Body of pancreas (tissue), 4 donors: ENCODE results near the gene GOLGA8H. TPM values are rescaled to one million over a fixed set of nuclear protein-coding genes. Genes with fewer than 3 reads are reported as not detected.
A peak's percentile ranks its signal among the peaks of the same experiment; 100 is the strongest.
"Not testable (repeated sequence)": the region's sequence is repeated elsewhere in the genome, so short reads cannot be mapped to it uniquely, and the experiment has no call there.

ENCODE experiments used
- ATAC-seq: fragments of 150-250 bp; one replicate; pipeline ENCODE4 v1.9.1; 2016
- DNase-seq, 4 donors: peaks; one replicate each; pipeline ENCODE4 v3.0.0-alpha.2; 2019
- H3K27ac ChIP-seq, 4 donors: fragments of 200-600 bp; sonication (generic); 1 replicate in 3 of 4; 2 replicates in 1 of 4; pipeline versions ENCODE4 v1.5.1 to v1.6.1; 2016 to 2019; ENCODE audit warnings: mild to moderate bottlenecking in 1 of 4, mixed read lengths in 1 of 4, moderate library complexity in 1 of 4
- H3K27me3 ChIP-seq, 2 donors: fragments of 200-600 bp; sonication (generic); one replicate each; pipeline ENCODE4 v1.6.0; 2016; ENCODE audit warnings: mild to moderate bottlenecking in 1 of 2
- H3K36me3 ChIP-seq, 2 donors: fragments of 200-600 bp; sonication (generic); replicated peaks in 1 of 2; 2 replicates each; pipeline ENCODE4 v1.5.1; 2016; ENCODE audit warnings: low read depth in 2 of 2; ENCODE audit not compliant: insufficient read depth in 1 of 2
- H3K4me1 ChIP-seq: fragments of 200-600 bp; sonication (generic); one replicate; pipeline ENCODE4 v1.6.0; 2016
- H3K4me3 ChIP-seq, 2 donors: fragments of 200-600 bp; sonication (generic); 1 replicate in 1 of 2; 2 replicates in 1 of 2; pipeline ENCODE4 v1.5.1; 2016 to 2019
- H3K9me3 ChIP-seq, 3 donors: fragments of 200-600 bp; sonication (generic); 1 replicate in 2 of 3; 2 replicates in 1 of 3; pipeline ENCODE4 v1.5.1; 2016
- CTCF ChIP-seq, 7 experiments: fragments of 450-650 bp in 4 of 7; fragments of 200-600 bp in 3 of 7; sonication (generic) in 3 of 7; IDR thresholded peaks; one replicate each; pipeline ENCODE4 v1.5.1; 2016 to 2019; ENCODE audit warnings: antibody characterized with exemption in 7 of 7
- POLR2A ChIP-seq, 3 donors: fragments of 450-650 bp; IDR thresholded peaks; one replicate each; pipeline ENCODE4 v1.6.1; 2016; ENCODE audit warnings: antibody characterized with exemption in 3 of 3, mild to moderate bottlenecking in 2 of 3
- WGBS, 2 donors: methylation state at CpG; one replicate each; pipeline ENCODE4 v1.1.5; 2017; 5-methylcytosine and 5-hydroxymethylcytosine counted together
- intact Hi-C: fragments of 100-400 bp; cut with DNase I; formaldehyde crosslinking; loops from one replicate; pipeline ENCODE4 v1.15.1; 2023
- total RNA-seq, 2 donors: library from RNA; depleted of rRNA; stranded (reverse); fragments of >200 nt; gene quantifications; one replicate each; pipeline ENCODE4 v1.1.0, GENCODE V29; 2016

GOLGA8H gene
- total RNA-seq, 2 donors from 2014 or later = 2.3 TPM; not detected in 1

GRCh38 chr15:30621342-30621741 lies 17.5 kb downstream of the GOLGA8H start:
- ATAC-seq, H3K9me3 ChIP-seq, H3K4me1 ChIP-seq, H3K27ac ChIP-seq, H3K36me3 ChIP-seq, H3K4me3 ChIP-seq, intact Hi-C loops, H3K27me3 ChIP-seq: not testable (repeated sequence)
- peak in 3 of 7 experiments; percentile 7 to 24 (median 10) for TF ChIP-seq CTCF (IDR thresholded peaks at IDR 0.05)
- DNase-seq = peak in 1 of 4 donors; percentile 11
- 5% methylated on average over 1 of the region's 3 CpGs; no CpG with 5 or more reads in 1 of the 2 donors for WGBS, 2 donors

GRCh38 chr15:30625436-30626193 lies 21.8 kb downstream of the GOLGA8H start, which contains the start of gene ARHGAP11B:
Gene ARHGAP11B (plus strand): TSS chr15:30626128.
- H3K9me3 ChIP-seq, H3K36me3 ChIP-seq, H3K27me3 ChIP-seq, intact Hi-C loops, H3K4me1 ChIP-seq: not testable (repeated sequence)
- TF ChIP-seq CTCF (IDR thresholded peaks at IDR 0.05) (peak in 1 of 7 experiments; percentile 23), POLR2A (IDR thresholded peaks at IDR 0.05) (peak in 1 of 3 donors; percentile 55)
- 0% methylated on average over 9 to 35 of the region's 35 CpGs for WGBS, 2 donors
- Histone ChIP-seq H3K4me3 (peak within 1 kb of the TSS; percentile 27 to 43), H3K27ac (peak within 1 kb of the TSS; percentile 66 to 87 (median 80))
- ATAC-seq (peak; percentile 97), DNase-seq (peak; percentile 84 to 95 (median 90))

GRCh38 chr15:30626194-30626565 lies 22.4 kb downstream of the GOLGA8H start:
- DNase-seq, intact Hi-C loops, H3K4me1 ChIP-seq, H3K36me3 ChIP-seq, H3K9me3 ChIP-seq, H3K27me3 ChIP-seq, ATAC-seq: not testable (repeated sequence)
- Histone ChIP-seq H3K27ac (peak overlapping the region in 3 of 4 donors; percentile 66 to 87 (median 79)), H3K4me3 (peak overlapping the region; percentile 20 to 43)
- WGBS, 2 donors = 0 to 1% methylated on average over 3 to 12 of the region's 22 CpGs

GRCh38 chr15:30626632-30627031 lies 22.8 kb downstream of the GOLGA8H start:
- DNase-seq, H3K27me3 ChIP-seq, H3K4me1 ChIP-seq, ATAC-seq, intact Hi-C loops, H3K36me3 ChIP-seq, H3K27ac ChIP-seq, H3K9me3 ChIP-seq: not testable (repeated sequence)
- WGBS, 2 donors = 0% methylated on average over 1 to 20 of the region's 20 CpGs
- H3K4me3 ChIP-seq = peak overlapping the region in 1 of 2 donors; percentile 20

GRCh38 chr15:30650012-30650929 lies 46.4 kb downstream of the GOLGA8H start:
- no peak for ATAC-seq
- no peak for DNase-seq
- no peaks in the 10 kb centered on the region for H3K4me1 ChIP-seq
- H3K27me3 ChIP-seq = no peaks in the 10 kb centered on the region
- no peak overlapping the region for H3K27ac ChIP-seq
- WGBS, 2 donors = 76 to 93% methylated on average over 5 of the region's 5 CpGs
- no peak overlapping the region for H3K4me3 ChIP-seq
- no peaks in the 10 kb centered on the region for H3K9me3 ChIP-seq
- intact Hi-C loops = no loop called here
- TF ChIP-seq CTCF (IDR thresholded peaks at IDR 0.05) (no peak), POLR2A (IDR thresholded peaks at IDR 0.05) (no peak)
- no peaks in the 10 kb centered on the region for H3K36me3 ChIP-seq
